DND-41 (cell line): ENCODE results near the gene EFNA2.

ENCODE experiments used
- CTCF ChIP-seq: IDR thresholded peaks from 2 replicates; pipeline ENCODE4 v1.5.1; 2012; ENCODE audit warnings: borderline replicate concordance, low read length, moderate library complexity, mild to moderate bottlenecking; ENCODE audit not compliant: poor library complexity, severe bottlenecking; ENCODE audit errors: extremely low read depth
- EZH2 ChIP-seq: IDR thresholded peaks from 3 replicates; pipeline ENCODE4 v1.6.1; 2012; ENCODE audit warnings: borderline replicate concordance, low read depth, mild to moderate bottlenecking, moderate library complexity, low read length, inconsistent platforms; ENCODE audit not compliant: severe bottlenecking

- TF ChIP-seq CTCF, result no peak
- TF ChIP-seq EZH2, result no peak
Observed at GRCh38 chr19:1278074-1278473, 7.6 kb upstream of the EFNA2 start.
